WI38 (cell line): ENCODE data around the gene HOXC12.

Experiments
- H3K4me3 ChIP-seq: 2 replicates; pipeline ENCODE4 v1.5.1; 2011; ENCODE audit warnings: low read depth, mild to moderate bottlenecking, control low read depth, low read length
- CTCF ChIP-seq: IDR thresholded peaks from 2 replicates; pipeline ENCODE4 v1.5.1; 2012; ENCODE audit warnings: low read depth, mild to moderate bottlenecking, control low read depth, low read length

Gene HOXC12

GRCh38 chr12:53975479-53976152, 20.9 kb downstream of the HOXC12 start:
- H3K4me3 ChIP-seq = no peak overlapping the region
- no peak for TF ChIP-seq CTCF

- no peak overlapping the region for H3K4me3 ChIP-seq
- no peak for TF ChIP-seq CTCF
Observed at GRCh38 chr12:53976172-53976822, 21.6 kb downstream of the HOXC12 start.

- no peak overlapping the region for H3K4me3 ChIP-seq
- TF ChIP-seq CTCF = no peak
Observed at GRCh38 chr12:53976823-53977595, 22.3 kb downstream of the HOXC12 start.

GRCh38 chr12:53977596-53978445, 23.1 kb downstream of the HOXC12 start:
- TF ChIP-seq CTCF = no peak

GRCh38 chr12:53978477-53979356, 24.0 kb downstream of the HOXC12 start:
- TF ChIP-seq CTCF = no peak
- no peak overlapping the region for H3K4me3 ChIP-seq

More at GRCh38 chr12:53977596-53978445, 23.1 kb downstream of the HOXC12 start:
- no peak overlapping the region for H3K4me3 ChIP-seq

- TF ChIP-seq CTCF = no peak
- no peak overlapping the region for H3K4me3 ChIP-seq
Observed at GRCh38 chr12:53980104-53980801, 25.6 kb downstream of the HOXC12 start.
